ENCODE measurements around the gene SCRN2. TPM values are rescaled to one million over a fixed set of nuclear protein-coding genes. Genes with fewer than 3 reads are reported as not detected.

The SCRN2 gene
- total RNA-seq, 4 donors from 2014 or later, result 11.0 to 22.3 (median 16.8) TPM

DNA sequence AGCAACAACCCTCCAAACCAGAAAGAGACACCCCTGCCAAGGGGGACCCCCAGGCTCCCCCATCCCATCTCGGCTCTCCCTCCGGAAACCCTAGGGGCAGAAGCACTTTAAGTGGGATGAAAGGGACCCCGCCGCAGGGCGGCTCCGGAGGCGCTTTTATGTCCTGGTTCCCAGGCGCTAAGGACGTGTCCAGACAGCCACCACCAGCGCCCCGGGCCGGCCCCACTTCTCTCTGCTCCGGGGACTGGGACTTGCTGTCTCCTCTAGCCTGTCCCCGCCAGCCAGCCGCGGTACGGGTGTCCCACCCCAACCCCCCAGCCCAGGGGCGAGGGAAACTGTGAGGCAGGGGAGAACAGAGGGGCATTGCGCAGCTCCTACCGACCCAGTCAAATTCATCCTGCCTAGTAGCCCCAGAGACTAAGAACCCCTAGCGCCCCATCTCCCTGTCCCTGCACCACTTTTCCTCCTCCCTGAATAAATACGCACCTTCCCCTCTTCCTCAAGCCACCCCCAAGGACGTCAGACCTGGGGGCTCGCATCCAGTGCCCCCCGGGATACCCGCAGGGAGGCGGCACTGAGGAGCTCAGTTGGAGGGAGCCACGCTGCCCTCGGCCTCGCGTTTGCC is 5.8 kb upstream of the SCRN2 start:
- peaks cover 5 to 12% of the 10 kb centered on the region in 2 donors for H3K4me1 ChIP-seq
- H3K4me3 ChIP-seq, result no peak overlapping the region
- H3K27me3 ChIP-seq, result peaks cover 54 to 72% (median 62%) of the 10 kb centered on the region in 3 donors
- H3K9me3 ChIP-seq, result no peaks in the 10 kb centered on the region
- H3K27ac ChIP-seq, result no peak overlapping the region
- intact Hi-C loops (cut with DNase I; ENCODE audit: low total_unique reads) (loop anchor here (10.0 kb wide), 1 partner anchor 98 kb away; the partner anchor contains the start of gene PNPO), in situ Hi-C loops (cut with MboI; ENCODE audit: low sequenced_read_pairs in 4 of 4) (loop anchor here in 3 of 4 donors (10.0 to 25.0 kb wide), 3 partner anchors 108 to 290 kb away; partner anchors contain the start of gene PRR15L (in 1 of the 3))
- no peaks in the 10 kb centered on the region for H3K36me3 ChIP-seq
- no peak for DNase-seq
- no peak for ATAC-seq
- TF ChIP-seq, protein P1, sequence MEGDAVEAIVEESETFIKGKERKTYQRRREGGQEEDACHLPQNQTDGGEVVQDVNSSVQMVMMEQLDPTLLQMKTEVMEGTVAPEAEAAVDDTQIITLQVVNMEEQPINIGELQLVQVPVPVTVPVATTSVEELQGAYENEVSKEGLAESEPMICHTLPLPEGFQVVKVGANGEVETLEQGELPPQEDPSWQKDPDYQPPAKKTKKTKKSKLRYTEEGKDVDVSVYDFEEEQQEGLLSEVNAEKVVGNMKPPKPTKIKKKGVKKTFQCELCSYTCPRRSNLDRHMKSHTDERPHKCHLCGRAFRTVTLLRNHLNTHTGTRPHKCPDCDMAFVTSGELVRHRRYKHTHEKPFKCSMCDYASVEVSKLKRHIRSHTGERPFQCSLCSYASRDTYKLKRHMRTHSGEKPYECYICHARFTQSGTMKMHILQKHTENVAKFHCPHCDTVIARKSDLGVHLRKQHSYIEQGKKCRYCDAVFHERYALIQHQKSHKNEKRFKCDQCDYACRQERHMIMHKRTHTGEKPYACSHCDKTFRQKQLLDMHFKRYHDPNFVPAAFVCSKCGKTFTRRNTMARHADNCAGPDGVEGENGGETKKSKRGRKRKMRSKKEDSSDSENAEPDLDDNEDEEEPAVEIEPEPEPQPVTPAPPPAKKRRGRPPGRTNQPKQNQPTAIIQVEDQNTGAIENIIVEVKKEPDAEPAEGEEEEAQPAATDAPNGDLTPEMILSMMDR (IDR thresholded peaks at IDR 0.05 in 4 of 5, conservative IDR thresholded peaks at IDR 0.05 in 1 of 5), result no peak
- no peak for TF ChIP-seq POLR2A (IDR thresholded peaks at IDR 0.05)

DNA sequence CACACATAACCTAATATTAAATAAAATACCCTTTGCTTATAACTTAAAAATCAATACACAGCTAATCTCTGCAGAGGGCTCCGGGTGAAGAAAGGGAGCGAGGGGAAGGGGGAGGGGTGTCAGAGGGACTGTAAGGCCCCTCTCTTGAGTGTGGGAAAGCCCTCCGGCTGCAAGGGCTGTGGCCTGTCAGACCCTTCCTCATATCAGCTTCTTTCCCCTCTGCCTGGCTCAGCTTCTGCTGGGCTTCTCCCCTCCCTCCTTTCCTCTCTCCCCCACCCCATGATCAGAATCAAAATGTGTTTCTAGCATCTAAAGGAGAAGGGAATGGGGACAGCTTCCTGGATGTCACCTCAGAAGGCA is 4.6 kb upstream of the SCRN2 start:
- H3K9me3 ChIP-seq, result no peaks in the 10 kb centered on the region
- ATAC-seq (no peak), DNase-seq (no peak)
- peaks cover 5 to 6% of the 10 kb centered on the region in 2 donors for H3K4me1 ChIP-seq
- H3K27ac ChIP-seq, result no peak overlapping the region
- in situ Hi-C loops (cut with MboI; ENCODE audit: low sequenced_read_pairs in 4 of 4) (loop anchor here in 3 of 4 donors (10.0 to 25.0 kb wide), 3 partner anchors 109 to 292 kb away; partner anchors contain the start of gene PRR15L (in 1 of the 3)), intact Hi-C loops (cut with DNase I; ENCODE audit: low total_unique reads) (loop anchor here (10.0 kb wide), 1 partner anchor 99 kb away; the partner anchor contains the start of gene PNPO)
- H3K4me3 ChIP-seq, result no peak overlapping the region
- no peak for TF ChIP-seq POLR2A (IDR thresholded peaks at IDR 0.05)
- TF ChIP-seq, protein P1 (IDR thresholded peaks at IDR 0.05 in 4 of 5, conservative IDR thresholded peaks at IDR 0.05 in 1 of 5), result no peak
- no peaks in the 10 kb centered on the region for H3K36me3 ChIP-seq
- peaks cover 42 to 60% (median 53%) of the 10 kb centered on the region in 3 donors for H3K27me3 ChIP-seq

- in situ Hi-C loops (cut with MboI; ENCODE audit: low sequenced_read_pairs in 4 of 4) (loop anchor here (5.0 to 25.0 kb wide), 5 partner anchors 42 to 292 kb away; partner anchors contain the start of gene PRR15L (in 1 of the 4)), intact Hi-C loops (cut with DNase I; ENCODE audit: low total_unique reads) (loop anchor here (5.0 to 10.0 kb wide), 2 partner anchors 100 to 172 kb away; partner anchors contain the start of gene PNPO)
- TF ChIP-seq, protein P1 (IDR thresholded peaks at IDR 0.05 in 4 of 5, conservative IDR thresholded peaks at IDR 0.05 in 1 of 5), result peak in 1 of 5 experiments; percentile 15
- TF ChIP-seq POLR2A (IDR thresholded peaks at IDR 0.05), result no peak
- Histone ChIP-seq H3K27me3 (peaks cover 36 to 54% (median 47%) of the 10 kb centered on the region in 3 donors), H3K9me3 (no peaks in the 10 kb centered on the region), H3K27ac (no peak overlapping the region), H3K4me3 (no peak overlapping the region), H3K36me3 (no peaks in the 10 kb centered on the region), H3K4me1 (peaks cover 9 to 11% of the 10 kb centered on the region in 2 donors)
- no peak for ATAC-seq
- no peak for DNase-seq
Observed at GRCh38 chr17:47844814-47845715, 4.0 kb upstream of the SCRN2 start.

GRCh38 chr17:47844227-47844626 is 3.2 kb upstream of the SCRN2 start:
- TF ChIP-seq POLR2A (IDR thresholded peaks at IDR 0.05), result no peak
- TF ChIP-seq, protein P1 (IDR thresholded peaks at IDR 0.05 in 4 of 5, conservative IDR thresholded peaks at IDR 0.05 in 1 of 5), result no peak
- peaks cover 10 to 13% of the 10 kb centered on the region in 2 donors for H3K4me1 ChIP-seq
- peaks cover 28 to 47% (median 39%) of the 10 kb centered on the region in 3 donors for H3K27me3 ChIP-seq
- no peak overlapping the region for H3K27ac ChIP-seq
- no peaks in the 10 kb centered on the region for H3K36me3 ChIP-seq
- no peak for DNase-seq
- in situ Hi-C loops (cut with MboI; ENCODE audit: low sequenced_read_pairs in 4 of 4) (loop anchor here (5.0 to 25.0 kb wide), 5 partner anchors 43 to 293 kb away; partner anchors contain the start of gene PRR15L (in 1 of the 4)), intact Hi-C loops (cut with DNase I; ENCODE audit: low total_unique reads) (loop anchor here (5.0 to 10.0 kb wide), 2 partner anchors 101 to 173 kb away; partner anchors contain the start of gene PNPO)
- no peak overlapping the region for H3K4me3 ChIP-seq
- no peaks in the 10 kb centered on the region for H3K9me3 ChIP-seq
- no peak for ATAC-seq
